HTR-8/SVneo (cell line): ENCODE measurements around the gene VAC14.

Experiments
- DNase-seq: peaks from one replicate; pipeline ENCODE4 v3.0.0; 2011; ENCODE audit warnings: low spot score, mixed read lengths; ENCODE audit not compliant: insufficient read length
- FAIRE-seq: peaks from 2 replicates; lab custom pipeline; 2011; peaks lifted over from hg19 to GRCh38; lab: Jason Lieb, UNC

The VAC14 gene

GRCh38 chr16:70699696-70700095 is 101.3 kb downstream of the VAC14 start:
- FAIRE-seq, result no peak
- no peak for DNase-seq

DNA sequence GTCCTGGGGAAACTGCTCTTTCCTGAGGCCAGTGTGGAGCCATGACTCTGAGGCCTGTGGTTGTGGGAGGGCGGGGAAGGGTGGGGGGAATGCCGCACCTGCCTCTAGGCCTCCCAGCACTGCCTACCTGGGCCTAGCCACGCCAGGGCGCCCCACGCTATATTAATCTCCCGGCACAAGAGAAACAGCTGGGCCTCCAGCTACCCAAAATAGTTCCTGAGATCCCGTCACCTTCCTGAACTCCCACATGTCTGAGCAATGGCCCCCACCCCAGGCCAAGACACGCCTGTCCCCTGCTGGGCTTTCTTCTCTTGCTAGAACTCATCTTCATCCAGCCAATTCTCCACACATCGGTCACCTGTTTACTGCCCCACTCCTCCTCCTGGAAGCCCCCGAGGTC is 102.1 kb downstream of the VAC14 start:
- DNase-seq (no peak), FAIRE-seq (no peak)

GRCh38 chr16:70697594-70698170 is 103.3 kb downstream of the VAC14 start:
- FAIRE-seq (peak; percentile 68), DNase-seq (no peak)

- peak; percentile 83 for FAIRE-seq
These were observed 103.9 kb downstream of the VAC14 start for GRCh38 chr16:70696952-70697593.

GRCh38 chr16:70696355-70696754 is 104.6 kb downstream of the VAC14 start:
- no peak for FAIRE-seq
- DNase-seq, result no peak

More at GRCh38 chr16:70696952-70697593, 103.9 kb downstream of the VAC14 start:
- DNase-seq, result no peak

DNA sequence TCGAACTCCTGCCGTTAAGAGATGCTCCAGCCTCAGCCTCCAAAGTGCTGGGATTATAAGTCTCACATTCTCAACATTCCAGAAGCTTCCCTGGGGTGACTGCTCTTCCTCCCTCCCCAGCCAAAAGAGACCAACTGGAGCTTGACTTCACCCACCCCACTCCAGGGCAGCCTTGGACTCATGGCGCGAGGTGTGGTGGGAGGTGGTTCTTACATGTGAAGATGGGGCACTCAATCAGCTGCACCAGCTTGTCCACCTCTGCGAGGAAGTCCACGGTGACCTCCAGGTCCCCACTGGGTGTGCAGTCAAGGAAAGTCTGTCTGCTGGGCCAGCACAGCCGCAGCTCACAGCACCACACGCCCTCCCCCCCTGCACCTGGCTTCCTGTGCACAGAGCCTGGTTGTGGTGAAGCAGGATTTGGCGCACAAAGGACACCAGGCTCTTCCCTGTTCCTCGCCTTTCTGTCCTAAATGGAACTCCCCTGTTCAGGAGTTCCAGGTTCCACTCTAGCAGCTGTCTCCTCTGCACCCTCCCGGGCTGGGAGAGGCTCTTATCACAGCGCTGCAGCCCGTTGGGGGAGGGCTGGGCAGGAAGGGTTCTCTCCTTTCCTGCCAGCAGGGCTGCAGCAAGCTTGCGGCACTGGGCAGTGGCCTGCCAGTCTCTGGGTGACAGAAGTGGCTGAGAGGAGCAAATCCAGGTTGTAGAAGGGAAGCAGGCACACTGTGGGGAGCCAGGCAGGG is 105.5 kb downstream of the VAC14 start:
- peak; percentile 77 for FAIRE-seq

DNA sequence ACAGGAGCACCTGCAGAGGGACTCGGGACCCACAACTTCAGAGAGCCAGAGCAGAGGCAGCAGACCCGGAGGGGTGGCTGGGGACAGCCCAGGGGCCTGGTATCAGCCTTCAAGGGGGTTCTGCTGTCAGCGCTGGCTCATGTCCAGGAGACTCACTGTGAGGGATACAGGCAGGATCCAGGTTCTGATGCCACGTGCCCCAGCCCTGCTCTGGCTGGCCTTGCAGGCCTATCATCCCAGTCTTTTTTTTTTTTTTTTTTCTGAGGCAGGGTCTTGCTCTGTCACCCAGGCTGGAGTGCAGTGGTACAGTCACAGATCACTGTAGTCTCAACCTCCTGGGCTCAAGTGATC is 106.1 kb downstream of the VAC14 start:
- FAIRE-seq (no peak), DNase-seq (no peak)

More for the DNA sequence above, 105.5 kb downstream of the VAC14 start:
- no peak for DNase-seq

GRCh38 chr16:70694088-70694867 is 106.7 kb downstream of the VAC14 start:
- DNase-seq (peak; percentile 93), FAIRE-seq (peak; percentile 87)

GRCh38 chr16:70692873-70693671 is 107.9 kb downstream of the VAC14 start:
- DNase-seq (no peak), FAIRE-seq (no peak)

DNA sequence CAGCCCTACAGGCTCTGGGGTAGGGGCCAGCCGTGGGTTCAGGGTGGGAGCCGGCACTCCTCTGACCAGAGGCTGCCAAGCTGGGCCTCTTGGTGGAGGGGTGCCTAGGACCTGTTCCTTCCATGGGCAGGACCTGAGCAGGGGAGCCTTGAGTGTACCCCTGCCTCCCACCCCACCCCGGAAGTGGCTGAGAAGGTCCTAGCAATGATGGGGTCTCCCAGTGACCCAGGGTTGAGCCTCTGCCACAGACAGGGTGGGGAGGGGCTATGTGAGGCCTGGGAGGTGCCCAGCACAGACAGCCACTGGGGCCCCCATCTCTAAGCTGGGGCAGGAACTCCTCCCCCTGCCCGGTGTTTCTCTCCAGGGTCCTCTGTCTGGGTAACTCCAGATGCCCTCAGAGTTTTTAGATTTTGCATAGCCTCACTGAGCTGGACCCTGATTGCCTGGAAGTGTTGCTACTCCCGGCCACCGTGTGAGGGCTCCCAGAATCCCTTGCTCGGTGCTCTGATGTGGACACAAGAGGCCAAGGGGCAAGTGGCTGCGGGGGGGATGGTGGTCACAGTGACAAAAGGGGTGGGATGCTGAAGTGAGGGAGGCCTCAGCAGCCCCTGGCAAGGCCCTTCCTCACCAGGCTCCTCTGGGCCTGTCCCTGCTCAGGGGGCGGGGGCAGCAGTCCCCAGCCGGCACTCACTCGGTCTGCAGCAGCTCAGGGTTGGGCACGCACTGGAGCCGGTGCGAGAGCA is 108.7 kb downstream of the VAC14 start:
- FAIRE-seq (no peak), DNase-seq (no peak)

DNA sequence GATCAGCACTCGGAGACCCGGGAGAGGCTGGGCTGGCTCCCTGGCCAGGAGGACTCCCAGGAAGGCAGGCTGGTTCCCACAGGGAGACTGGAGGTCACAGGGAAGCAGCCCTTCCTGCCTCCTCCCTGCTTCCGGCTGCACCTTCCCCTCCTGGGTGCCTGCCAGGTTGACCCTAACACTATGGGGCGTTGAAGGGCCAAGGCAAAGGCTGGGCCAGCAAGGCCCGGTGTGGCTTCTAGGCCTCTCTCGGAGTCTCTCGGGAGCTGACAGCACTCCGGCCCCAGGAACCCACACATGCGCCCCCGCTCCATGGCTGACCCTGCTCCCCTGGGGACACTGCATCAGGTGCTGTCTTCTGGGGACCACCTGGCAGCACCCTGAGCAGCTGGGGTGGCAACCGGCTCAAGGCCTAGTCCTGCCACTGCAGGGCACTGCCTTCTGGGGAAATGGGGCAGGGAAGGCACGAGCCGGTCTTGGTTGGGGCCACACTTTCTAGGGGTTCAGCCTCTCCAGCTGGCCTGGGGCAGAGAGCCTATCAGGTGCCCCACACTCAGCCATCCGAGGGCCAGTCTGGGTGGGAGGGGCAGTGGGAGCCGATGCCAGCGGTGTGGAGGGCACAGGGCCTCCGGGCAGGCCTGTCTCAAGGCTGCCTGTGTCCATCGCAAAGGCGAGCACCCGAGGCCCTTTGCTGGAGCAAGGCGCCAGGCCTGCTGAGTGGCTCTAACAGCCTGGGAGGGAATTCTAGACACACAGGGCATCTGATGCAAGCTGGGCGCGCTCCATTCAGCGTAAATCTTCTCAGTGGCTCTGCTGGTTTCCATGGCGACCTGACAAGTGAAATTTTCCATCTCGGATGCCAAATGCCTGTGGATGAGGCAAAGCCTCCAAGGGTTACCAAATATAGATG is 109.5 kb downstream of the VAC14 start:
- FAIRE-seq (no peak), DNase-seq (no peak)

DNA sequence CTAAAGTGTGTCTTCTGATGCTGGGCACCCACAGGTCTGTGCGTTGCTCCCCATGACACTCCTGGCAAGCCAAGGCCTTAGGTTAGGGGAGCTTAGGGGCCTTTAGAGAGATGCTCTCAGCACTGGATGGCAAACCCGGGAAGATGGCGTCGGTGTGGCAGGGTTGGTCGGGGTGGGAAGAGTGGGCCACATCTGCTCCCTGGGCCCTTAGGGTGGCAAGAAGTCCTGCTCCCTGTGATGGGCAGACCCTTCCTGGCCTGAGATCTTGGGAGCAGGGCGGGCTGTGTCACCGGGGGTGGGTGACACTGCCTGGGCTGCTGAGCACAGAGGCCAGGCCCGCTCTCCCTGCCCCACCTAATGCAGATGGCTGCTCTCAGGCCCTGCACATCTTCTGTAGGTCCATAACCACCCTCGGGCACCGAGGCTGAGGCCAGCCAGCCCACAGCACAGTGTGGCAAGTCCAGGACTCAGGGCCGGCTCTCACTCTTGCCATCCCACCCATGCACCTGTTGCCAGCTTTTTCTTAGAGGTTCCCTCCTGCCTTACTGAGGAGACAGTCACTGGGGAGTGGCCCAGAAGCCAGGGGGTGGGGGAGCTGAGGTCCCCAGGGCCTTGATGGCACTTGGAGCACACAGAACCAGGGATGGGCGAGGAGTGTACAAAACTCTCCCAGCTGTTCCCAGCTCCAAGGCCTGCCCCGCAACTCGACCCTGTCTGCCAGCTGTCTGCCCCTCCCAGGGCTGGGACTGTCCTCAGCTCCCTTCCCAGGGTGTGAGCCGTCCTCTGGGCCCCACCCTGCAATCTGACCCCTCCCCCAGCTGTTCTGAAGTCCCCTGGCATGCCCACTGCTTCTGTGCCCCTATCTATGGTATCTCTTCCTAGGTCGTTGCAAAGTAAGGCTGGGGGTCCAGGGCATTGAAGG is 110.7 kb downstream of the VAC14 start:
- FAIRE-seq, result no peak
- no peak for DNase-seq

GRCh38 chr16:70689035-70689969 is 111.7 kb downstream of the VAC14 start:
- no peak for FAIRE-seq
- DNase-seq, result no peak

GRCh38 chr16:70688246-70688742 is 112.7 kb downstream of the VAC14 start:
- FAIRE-seq, result no peak
- DNase-seq, result no peak

DNA sequence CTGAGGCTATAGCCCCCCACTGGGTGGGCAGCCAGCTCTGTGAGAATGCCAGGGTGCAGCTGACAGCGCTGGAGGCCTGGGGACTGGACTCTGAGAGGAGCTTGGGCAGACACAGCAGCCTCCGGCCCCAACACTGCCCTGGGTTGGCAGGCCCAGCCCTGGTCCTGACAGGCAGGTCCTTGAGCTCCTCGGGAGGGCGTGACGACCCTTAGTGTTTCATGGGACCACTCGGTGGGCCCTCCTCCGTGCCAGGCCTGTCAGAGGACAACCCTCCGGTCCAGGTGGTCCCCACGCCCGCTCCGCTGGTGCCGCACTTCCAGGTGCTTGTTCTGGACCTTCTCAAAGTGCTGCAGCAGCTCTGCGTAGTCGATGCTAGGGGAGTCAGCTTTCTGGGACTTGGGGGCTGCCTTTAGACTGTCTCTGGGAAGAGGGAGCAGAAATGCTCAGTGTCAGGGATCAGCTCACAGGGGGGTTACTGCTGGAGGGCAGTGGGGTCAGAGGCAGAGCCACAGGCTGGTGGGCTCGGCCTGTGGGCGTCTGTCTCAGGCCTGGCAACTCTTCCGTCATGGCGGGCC is 113.2 kb downstream of the VAC14 start:
- DNase-seq (no peak), FAIRE-seq (no peak)

DNA sequence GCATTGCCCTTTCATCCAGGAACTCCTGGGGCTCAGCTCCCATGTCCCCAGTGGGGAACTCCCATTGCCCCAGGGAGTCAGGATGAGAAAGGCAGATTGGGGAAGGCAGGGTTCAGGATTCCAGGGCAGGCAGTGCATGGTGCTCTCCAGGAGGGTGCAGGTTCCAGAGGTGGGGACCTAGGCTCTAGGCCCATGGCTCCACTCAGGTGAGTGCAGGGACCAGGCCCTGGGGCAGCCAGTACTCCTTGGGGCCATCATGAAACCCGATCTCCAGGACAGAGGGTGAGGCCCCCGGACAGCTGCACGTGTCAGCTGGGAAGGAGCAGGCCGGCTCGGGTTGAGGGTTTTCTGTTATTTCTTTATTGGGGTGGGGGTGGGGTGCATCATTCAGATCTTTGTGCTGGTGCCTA is 113.9 kb downstream of the VAC14 start:
- DNase-seq, result no peak
- FAIRE-seq, result no peak
